ENCODE results near the gene FSCN2. TPM values are rescaled to one million over a fixed set of nuclear protein-coding genes. Genes with fewer than 3 reads are reported as not detected.
"Not testable (repeated sequence)": the region's sequence is repeated elsewhere in the genome, so short reads cannot be mapped to it uniquely, and the experiment has no call there.

The FSCN2 gene
- total RNA-seq, 2 experiments from 2014 or later = 0.21 to 0.50 TPM

GRCh38 chr17:81579821-81580321 is 51.7 kb downstream of the FSCN2 start:
- ChIA-PET CTCF (no interaction called here), POLR2A (interaction anchor here (0.5 kb wide), 1 partner anchor 61 kb away, joined by 3 read pairs; no protein-coding TSS in a partner anchor)

- ChIA-PET CTCF (no interaction called here), POLR2A (no interaction called here)
Measured at GRCh38 chr17:81580481-81580880, 52.3 kb downstream of the FSCN2 start.

DNA sequence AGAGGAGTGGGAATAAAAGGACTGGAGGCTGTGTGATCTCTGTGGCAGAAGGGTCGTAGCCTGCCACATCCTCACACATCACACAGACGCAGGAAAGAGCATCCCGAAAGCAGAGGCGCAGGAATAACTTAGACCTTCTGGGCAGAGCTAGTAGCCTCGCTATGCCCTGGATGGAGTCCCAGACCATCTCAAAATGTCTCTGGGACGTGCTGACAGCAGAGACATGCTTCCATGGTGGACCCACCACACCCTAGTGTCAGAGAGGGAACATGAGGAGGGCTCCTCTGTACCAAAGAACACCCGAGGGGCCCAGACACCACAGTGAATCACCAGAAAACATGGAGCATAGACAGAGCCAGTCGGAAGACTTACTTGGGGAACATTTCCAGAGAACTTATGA is 53.6 kb downstream of the FSCN2 start:
- POLR2A ChIA-PET = no interaction called here

DNA sequence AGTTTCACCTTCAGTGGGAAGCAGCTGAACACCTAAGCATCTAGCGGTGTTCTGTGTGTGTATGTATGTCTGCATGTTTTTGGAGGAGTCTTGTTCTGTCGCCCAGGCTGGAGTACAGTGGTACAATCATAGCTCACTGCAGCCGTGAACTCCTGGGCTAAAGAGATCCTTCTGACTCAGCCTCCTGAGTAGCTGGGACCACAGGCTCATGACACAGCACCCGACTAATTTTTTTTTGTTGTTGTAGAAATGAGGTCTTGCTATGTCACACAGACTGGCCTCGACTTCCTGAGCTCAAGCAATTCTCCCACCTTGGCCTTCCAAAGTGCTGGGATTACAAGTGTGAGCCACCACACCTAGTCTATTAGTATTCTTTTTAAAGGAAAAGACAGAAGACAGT is 54.2 kb downstream of the FSCN2 start:
- POLR2A ChIA-PET = no interaction called here
- CTCF ChIA-PET = interaction anchor here (1.2 kb wide), 1 partner anchor 9 kb away, joined by 3 read pairs; no protein-coding TSS in a partner anchor

More for the DNA sequence above, 53.6 kb downstream of the FSCN2 start:
- CTCF ChIA-PET = interaction anchor here (1.2 kb wide), 1 partner anchor 8 kb away, joined by 3 read pairs; no protein-coding TSS in a partner anchor

GRCh38 chr17:81582749-81583148 is 54.6 kb downstream of the FSCN2 start:
- POLR2A ChIA-PET = no interaction called here
- CTCF ChIA-PET = interaction anchor here (1.2 kb wide), 1 partner anchor 9 kb away, joined by 3 read pairs; no protein-coding TSS in a partner anchor

GRCh38 chr17:81583589-81584342 is 55.6 kb downstream of the FSCN2 start:
- POLR2A ChIA-PET = no interaction called here
- CTCF ChIA-PET = interaction anchor here (0.9 kb wide), 1 partner anchor 15 kb away, joined by 3 read pairs; no protein-coding TSS in a partner anchor

DNA sequence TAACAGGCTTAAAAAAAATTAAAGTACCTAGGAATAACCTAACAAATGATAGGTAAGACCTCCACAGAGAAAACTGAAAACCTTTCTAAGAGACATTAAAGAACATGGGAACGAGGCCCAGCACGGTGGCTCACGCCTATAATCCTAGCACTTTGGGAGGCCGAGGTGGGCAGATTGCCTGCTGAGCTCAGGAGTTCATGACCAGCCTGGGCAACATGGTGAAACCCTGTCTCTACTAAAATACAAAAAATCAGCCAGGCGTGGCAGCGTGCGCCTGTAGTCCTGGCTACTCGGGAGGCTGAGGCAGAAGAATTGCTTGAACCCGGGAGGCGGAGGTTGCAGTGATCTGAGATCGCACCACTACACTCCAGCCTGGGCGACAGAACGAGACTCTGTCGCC is 56.6 kb downstream of the FSCN2 start:
- POLR2A ChIA-PET = interaction anchor here (0.5 kb wide), 1 partner anchor 1119 kb away, joined by 4 read pairs; no protein-coding TSS in a partner anchor
- CTCF ChIA-PET = not testable (repeated sequence)

DNA sequence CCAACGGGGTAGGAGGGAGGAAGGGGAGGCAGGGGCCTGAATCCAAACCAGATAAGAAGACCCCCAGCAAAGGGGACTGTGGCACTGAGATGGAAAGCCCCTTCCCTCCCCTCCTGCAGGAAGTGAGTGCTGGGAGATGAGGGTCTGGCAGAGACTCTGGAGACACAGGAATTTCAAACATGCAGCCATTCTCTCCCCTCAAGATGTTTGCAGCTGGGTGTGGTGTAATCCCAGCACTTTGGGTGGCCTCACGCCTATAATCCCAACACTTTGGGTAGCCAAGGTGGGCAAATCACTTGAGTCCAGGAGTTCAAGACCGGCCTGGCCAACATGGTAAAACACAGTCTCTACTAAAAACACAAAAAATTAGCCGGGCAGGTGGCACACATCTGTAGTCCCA is 57.9 kb downstream of the FSCN2 start:
- ChIA-PET CTCF (no interaction called here), POLR2A (no interaction called here)

Other genes starting within 250 kb of the FSCN2 start
- gene SLC38A10, start 233.1 kb upstream of the FSCN2 start, total RNA-seq = 10 to 100 TPM; 48.3 to 49.5 TPM
- not detected for gene BAHCC1, start 132.9 kb upstream of the FSCN2 start, total RNA-seq
- 1,000 to 10,000 TPM; 4,757 to 4,840 TPM for gene ACTG1, start 15.6 kb upstream of the FSCN2 start, total RNA-seq
- 10 to 100 TPM; 50.6 to 55.8 TPM for gene FAAP100, start 24.0 kb downstream of the FSCN2 start, total RNA-seq
- gene NPLOC4, start 108.7 kb downstream of the FSCN2 start, total RNA-seq = 100 to 1,000 TPM; 114 to 119 TPM
- under 1 TPM; 0.19 to 0.23 TPM for gene TSPAN10, start 108.8 kb downstream of the FSCN2 start, total RNA-seq
- gene PDE6G, start 128.2 kb downstream of the FSCN2 start, total RNA-seq = 1 to 10 TPM; 2.5 to 4.3 TPM
- 10 to 100 TPM; 49.1 to 55.7 TPM for gene OXLD1, start 138.2 kb downstream of the FSCN2 start, total RNA-seq
- gene CCDC137, start 138.4 kb downstream of the FSCN2 start, total RNA-seq = 10 to 100 TPM; 68.7 to 71.9 TPM
- gene ARL16, start 155.4 kb downstream of the FSCN2 start, total RNA-seq = 10 to 100 TPM; 17.7 to 18.5 TPM
- gene HGS, start 155.6 kb downstream of the FSCN2 start, total RNA-seq = 100 to 1,000 TPM; 132 to 136 TPM
- gene MRPL12, start 175.0 kb downstream of the FSCN2 start, total RNA-seq = 100 to 1,000 TPM; 230 to 235 TPM
- gene SLC25A10, start 183.9 kb downstream of the FSCN2 start, total RNA-seq = 10 to 100 TPM; 39.6 to 39.8 TPM